ENCODE data around the gene ZFAND2A. TPM values are rescaled to one million over a fixed set of nuclear protein-coding genes. Genes with fewer than 3 reads are reported as not detected.

Gene ZFAND2A
- total RNA-seq, 4 donors from 2014 or later = 23.9 to 29.2 (median 26.7) TPM

DNA sequence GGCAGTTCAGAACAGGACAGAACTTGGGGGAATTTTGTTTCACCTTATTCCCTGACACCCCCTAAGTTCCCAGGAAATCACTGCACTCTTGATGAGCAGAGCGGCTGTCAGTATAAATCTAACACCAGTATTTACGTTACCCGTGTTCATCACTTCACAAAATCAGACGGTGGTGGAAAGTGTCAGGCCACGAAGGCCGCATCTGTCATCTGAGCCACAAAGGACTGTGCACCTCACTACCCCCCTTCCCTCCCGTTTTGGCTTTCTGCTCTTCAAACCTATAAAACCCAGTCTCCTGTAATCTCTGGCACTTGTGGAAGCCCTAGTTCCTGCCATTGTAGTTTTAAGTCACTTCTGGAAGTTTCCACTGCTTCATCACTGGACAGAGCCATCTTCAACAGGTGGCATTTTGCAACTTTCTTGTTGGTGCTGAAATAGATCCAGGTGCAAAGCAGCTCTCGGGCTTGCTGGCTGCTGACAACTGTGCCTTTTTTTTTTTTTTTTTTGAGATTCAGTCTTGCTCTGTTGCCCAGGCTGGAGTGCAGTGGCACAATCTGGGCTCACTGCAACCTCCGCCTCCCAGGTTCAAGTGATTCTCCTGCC, 9.5 kb downstream of the ZFAND2A start:
- TF ChIP-seq, protein P1, sequence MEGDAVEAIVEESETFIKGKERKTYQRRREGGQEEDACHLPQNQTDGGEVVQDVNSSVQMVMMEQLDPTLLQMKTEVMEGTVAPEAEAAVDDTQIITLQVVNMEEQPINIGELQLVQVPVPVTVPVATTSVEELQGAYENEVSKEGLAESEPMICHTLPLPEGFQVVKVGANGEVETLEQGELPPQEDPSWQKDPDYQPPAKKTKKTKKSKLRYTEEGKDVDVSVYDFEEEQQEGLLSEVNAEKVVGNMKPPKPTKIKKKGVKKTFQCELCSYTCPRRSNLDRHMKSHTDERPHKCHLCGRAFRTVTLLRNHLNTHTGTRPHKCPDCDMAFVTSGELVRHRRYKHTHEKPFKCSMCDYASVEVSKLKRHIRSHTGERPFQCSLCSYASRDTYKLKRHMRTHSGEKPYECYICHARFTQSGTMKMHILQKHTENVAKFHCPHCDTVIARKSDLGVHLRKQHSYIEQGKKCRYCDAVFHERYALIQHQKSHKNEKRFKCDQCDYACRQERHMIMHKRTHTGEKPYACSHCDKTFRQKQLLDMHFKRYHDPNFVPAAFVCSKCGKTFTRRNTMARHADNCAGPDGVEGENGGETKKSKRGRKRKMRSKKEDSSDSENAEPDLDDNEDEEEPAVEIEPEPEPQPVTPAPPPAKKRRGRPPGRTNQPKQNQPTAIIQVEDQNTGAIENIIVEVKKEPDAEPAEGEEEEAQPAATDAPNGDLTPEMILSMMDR (IDR thresholded peaks at IDR 0.05; ENCODE audit: low read depth) = no peak

DNA sequence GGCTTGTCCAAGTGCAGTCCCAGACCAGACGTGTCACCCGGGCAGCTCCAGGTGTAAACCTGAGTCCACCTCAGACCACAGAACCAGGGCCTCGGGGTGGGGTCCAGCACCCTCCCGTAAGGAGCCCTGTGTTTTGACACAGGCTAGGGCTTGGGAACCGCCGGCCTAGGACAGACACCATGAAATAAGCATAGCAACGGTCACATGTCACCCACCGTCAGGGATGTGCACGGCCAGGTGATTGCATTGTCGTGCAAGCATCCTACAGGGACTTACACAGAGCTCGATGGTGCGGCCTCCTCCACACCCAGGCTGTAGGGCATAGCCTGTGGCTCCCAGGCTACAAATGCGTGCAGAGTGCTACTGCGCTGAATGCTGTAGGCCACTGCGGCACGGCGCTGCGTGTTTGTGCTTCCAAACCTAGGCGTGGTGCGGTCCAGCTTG, 10.6 kb downstream of the ZFAND2A start:
- TF ChIP-seq, protein P1 (IDR thresholded peaks at IDR 0.05; ENCODE audit: low read depth) = no peak

DNA sequence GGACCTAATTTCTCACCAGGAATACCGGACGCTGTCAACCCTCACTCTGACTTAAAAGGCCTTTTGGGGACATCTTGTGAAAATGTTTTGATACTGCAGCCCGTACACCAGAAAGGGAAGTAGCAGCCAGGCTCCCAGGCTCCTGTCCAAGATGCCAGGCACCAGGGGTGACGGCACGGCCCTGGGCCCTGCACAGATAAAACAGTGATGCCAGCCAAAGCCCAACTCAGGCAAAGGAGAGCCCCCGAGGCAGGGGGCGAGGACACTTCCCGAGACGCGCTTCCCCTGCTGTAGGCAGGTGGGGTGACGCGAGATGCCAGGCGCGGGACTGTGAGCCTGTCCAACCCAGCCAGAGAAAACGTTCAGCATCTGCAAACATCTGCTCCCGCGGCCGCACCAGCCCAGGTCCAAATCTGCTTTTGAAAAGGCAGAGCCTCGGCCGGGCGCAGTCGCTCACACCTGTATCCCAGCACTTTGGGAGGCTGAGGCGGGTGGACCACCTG, 15.7 kb downstream of the ZFAND2A start:
- TF ChIP-seq, protein P1 (IDR thresholded peaks at IDR 0.05; ENCODE audit: low read depth) = no peak

DNA sequence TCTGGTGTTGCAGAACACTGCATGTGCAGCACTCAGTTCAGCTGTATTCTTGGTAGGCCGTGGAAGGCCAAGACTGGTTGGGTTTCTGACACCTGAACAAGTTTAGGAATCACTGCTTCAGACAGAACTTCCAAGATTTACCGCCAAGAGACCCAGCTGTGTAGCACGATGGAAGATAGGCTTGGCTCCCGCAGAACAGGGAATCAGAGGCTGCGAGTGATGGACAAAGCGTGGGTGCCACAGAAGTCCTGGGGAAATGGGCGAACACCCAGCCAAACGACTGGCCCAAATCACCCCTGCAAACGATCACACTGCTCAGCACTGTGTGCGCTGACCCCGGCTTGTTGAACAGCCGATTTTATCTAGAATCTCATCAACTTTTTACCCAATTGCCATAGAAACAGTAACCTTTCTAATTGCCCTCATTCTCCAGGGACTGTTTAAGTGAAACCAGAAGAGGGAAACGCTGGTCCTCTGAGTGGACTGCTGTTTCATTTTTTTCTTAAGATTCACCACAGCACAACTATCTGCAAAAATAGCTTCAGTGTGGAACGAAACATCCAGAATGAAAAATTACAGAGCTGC, 17.9 kb downstream of the ZFAND2A start:
- TF ChIP-seq, protein P1 (IDR thresholded peaks at IDR 0.05; ENCODE audit: low read depth) = no peak

DNA sequence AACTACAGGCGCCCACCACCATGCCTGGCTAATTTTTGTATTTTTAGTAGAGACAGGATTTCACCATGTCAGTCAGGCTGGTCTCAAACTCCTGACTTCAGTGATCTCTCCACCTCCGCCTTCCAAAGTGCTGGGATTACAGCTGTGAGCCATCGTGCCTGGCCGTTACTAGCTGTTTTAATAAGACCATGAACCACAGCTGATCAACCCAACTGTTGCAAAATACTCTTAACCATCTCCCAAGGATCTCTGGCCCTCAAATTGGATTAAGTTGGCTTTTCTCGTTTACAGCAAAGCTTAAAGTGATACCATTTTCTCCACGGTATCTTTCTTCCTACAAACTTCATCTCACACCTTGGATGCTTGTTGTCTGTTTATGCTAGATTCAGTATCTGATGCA, 18.3 kb downstream of the ZFAND2A start:
- TF ChIP-seq, protein P1 (IDR thresholded peaks at IDR 0.05; ENCODE audit: low read depth) = no peak

DNA sequence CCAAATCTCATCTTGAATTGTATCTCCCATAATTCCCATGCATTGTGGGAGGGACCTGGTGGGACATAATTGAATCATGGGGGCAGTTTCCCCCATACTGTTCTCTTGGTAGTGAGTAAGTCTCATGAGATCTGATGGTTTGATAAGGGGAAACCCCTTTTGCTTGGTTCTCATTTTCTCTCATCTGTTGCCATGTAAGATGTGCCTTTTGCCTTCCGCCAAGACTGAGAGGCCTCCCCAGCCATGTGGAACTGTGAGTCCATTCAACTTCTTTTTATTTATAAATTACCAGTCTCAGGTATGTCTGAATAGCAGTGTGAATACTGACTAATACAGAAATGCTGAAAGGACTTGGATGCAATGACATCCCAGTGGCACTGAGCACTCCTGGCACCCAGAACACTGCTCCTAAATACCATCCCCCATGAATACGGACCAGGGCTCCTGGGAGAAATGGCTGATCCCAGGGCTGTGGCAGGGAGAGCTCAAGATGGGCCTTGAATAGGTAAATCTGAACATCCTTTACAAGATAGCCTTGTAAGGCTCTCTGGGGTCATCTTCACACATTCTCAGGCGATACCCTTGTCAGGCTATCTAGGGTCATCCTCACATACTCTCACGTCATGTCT, 19.4 kb downstream of the ZFAND2A start:
- TF ChIP-seq, protein P1 (IDR thresholded peaks at IDR 0.05; ENCODE audit: low read depth) = no peak

DNA sequence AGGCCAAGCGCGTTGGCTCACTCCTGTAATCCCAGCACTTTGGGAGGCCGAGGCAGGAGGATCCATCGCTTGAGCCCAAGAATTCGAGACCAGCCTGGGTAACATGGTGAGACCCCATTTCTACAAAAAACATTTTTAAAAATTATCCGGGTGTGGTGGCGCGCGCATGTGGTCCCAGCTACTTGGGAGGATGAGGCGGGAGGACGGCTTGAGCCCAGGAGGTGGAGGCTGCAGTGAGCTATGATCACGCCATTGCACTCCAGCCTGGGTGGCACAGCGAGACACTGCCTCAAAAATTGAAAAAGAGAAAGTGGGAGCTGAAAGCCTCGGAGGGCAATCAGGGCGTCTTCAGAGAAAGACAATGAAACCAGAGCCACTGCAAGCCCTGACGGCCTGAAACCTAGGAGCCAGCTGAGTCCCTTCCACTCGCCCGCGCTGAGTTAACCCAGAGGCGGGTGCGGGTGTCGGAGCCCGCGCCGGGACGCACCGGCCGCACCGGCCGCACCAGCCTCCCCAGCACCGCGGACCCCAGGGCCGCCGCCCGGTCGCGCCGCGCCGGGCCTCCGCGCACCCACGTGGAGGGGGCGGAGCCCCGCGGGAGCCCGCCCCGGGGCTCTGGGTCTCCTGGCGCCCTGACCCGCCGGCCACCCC, 22.4 kb downstream of the ZFAND2A start:
- TF ChIP-seq, protein P1 (IDR thresholded peaks at IDR 0.05; ENCODE audit: low read depth) = no peak
